Loucy (cell line): ENCODE measurements around the gene RAP1GAP2.

Experiments used
- EZH2phosphoT487 ChIP-seq: fragments of 200-600 bp; IDR thresholded peaks from 2 replicates; pipeline ENCODE4 v1.6.1; 2018; ENCODE audit warnings: antibody characterized with exemption, mild to moderate bottlenecking, moderate library complexity, borderline replicate concordance
- TF ChIP-seq, protein P1 (sequence below): fragments of 200-600 bp; sonication (generic); conservative IDR thresholded peaks from 2 replicates; pipeline ENCODE4 v1.5.1; 2014; ENCODE audit warnings: mild to moderate bottlenecking, antibody characterized with exemption, low read length

GRCh38 chr17:3043737-3044365, 247.6 kb downstream of the RAP1GAP2 start:
- TF ChIP-seq, protein P1, sequence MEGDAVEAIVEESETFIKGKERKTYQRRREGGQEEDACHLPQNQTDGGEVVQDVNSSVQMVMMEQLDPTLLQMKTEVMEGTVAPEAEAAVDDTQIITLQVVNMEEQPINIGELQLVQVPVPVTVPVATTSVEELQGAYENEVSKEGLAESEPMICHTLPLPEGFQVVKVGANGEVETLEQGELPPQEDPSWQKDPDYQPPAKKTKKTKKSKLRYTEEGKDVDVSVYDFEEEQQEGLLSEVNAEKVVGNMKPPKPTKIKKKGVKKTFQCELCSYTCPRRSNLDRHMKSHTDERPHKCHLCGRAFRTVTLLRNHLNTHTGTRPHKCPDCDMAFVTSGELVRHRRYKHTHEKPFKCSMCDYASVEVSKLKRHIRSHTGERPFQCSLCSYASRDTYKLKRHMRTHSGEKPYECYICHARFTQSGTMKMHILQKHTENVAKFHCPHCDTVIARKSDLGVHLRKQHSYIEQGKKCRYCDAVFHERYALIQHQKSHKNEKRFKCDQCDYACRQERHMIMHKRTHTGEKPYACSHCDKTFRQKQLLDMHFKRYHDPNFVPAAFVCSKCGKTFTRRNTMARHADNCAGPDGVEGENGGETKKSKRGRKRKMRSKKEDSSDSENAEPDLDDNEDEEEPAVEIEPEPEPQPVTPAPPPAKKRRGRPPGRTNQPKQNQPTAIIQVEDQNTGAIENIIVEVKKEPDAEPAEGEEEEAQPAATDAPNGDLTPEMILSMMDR, result peak; percentile 68
- TF ChIP-seq EZH2phosphoT487, result no peak
